ENCODE data around the gene RAB11B. TPM values are rescaled to one million over a fixed set of nuclear protein-coding genes. Genes with fewer than 3 reads are reported as not detected.
A peak's percentile ranks its signal among the peaks of the same experiment; 100 is the strongest.

Gene RAB11B
- total RNA-seq, 1 donor from 2014 or later: 157 TPM

GRCh38 chr19:8445488-8446001, 55.4 kb downstream of the RAB11B start:
- DNase-seq: peak; percentile 61
- Histone ChIP-seq H3K36me3 (peaks cover 15% of the 10 kb centered on the region), H3K27me3 (ENCODE audit: low read depth) (no peaks in the 10 kb centered on the region), H3K9me3 (replicated peaks) (no peaks in the 10 kb centered on the region), H3K27ac (replicated peaks) (peak overlapping the region; percentile 99), H3K4me3 (peak overlapping the region; percentile 100), H3K4me1 (peaks cover 60% of the 10 kb centered on the region)
- TF ChIP-seq CTCF (IDR thresholded peaks at IDR 0.05; ENCODE audit: borderline replicate concordance): no peak
- intact Hi-C loops (cut with micrococcal nuclease): no loop called here

GRCh38 chr19:8446061-8446709, 56.0 kb downstream of the RAB11B start:
- Histone ChIP-seq H3K27ac (replicated peaks) (peak overlapping the region; percentile 99), H3K36me3 (peaks cover 15% of the 10 kb centered on the region), H3K4me1 (peaks cover 67% of the 10 kb centered on the region), H3K4me3 (peak overlapping the region; percentile 100), H3K9me3 (replicated peaks) (no peaks in the 10 kb centered on the region), H3K27me3 (ENCODE audit: low read depth) (no peaks in the 10 kb centered on the region)
- DNase-seq: no peak
- no peak for TF ChIP-seq CTCF (IDR thresholded peaks at IDR 0.05; ENCODE audit: borderline replicate concordance)
- intact Hi-C loops (cut with micrococcal nuclease): no loop called here

GRCh38 chr19:8449830-8450229, 59.7 kb downstream of the RAB11B start:
- no peak for TF ChIP-seq CTCF (IDR thresholded peaks at IDR 0.05; ENCODE audit: borderline replicate concordance)
- Histone ChIP-seq H3K36me3 (peaks cover 23% of the 10 kb centered on the region), H3K4me1 (peaks cover 97% of the 10 kb centered on the region), H3K27ac (replicated peaks) (no peak overlapping the region), H3K27me3 (ENCODE audit: low read depth) (no peaks in the 10 kb centered on the region), H3K4me3 (no peak overlapping the region), H3K9me3 (replicated peaks) (no peaks in the 10 kb centered on the region)
- intact Hi-C loops (cut with micrococcal nuclease): no loop called here
- no peak for DNase-seq

GRCh38 chr19:8451377-8451776, 61.2 kb downstream of the RAB11B start:
- peaks cover 29% of the 10 kb centered on the region for H3K36me3 ChIP-seq
- H3K4me3 ChIP-seq: no peak overlapping the region
- DNase-seq: no peak
- H3K9me3 ChIP-seq (replicated peaks): no peaks in the 10 kb centered on the region
- H3K27ac ChIP-seq (replicated peaks): no peak overlapping the region
- peaks cover 97% of the 10 kb centered on the region for H3K4me1 ChIP-seq
- intact Hi-C loops (cut with micrococcal nuclease): no loop called here
- no peak for TF ChIP-seq CTCF (IDR thresholded peaks at IDR 0.05; ENCODE audit: borderline replicate concordance)
- no peaks in the 10 kb centered on the region for H3K27me3 ChIP-seq (ENCODE audit: low read depth)

- Histone ChIP-seq H3K9me3 (replicated peaks) (no peaks in the 10 kb centered on the region), H3K4me1 (peaks cover 97% of the 10 kb centered on the region), H3K27ac (replicated peaks) (no peak overlapping the region), H3K4me3 (no peak overlapping the region), H3K36me3 (peaks cover 29% of the 10 kb centered on the region), H3K27me3 (ENCODE audit: low read depth) (no peaks in the 10 kb centered on the region)
- intact Hi-C loops (cut with micrococcal nuclease): no loop called here
- no peak for TF ChIP-seq CTCF (IDR thresholded peaks at IDR 0.05; ENCODE audit: borderline replicate concordance)
- no peak for DNase-seq
These were observed 61.7 kb downstream of the RAB11B start for GRCh38 chr19:8451885-8452284.

All from left ventricle myocardium inferior (tissue), 1 donor.